ENCODE measurements around the gene CTSD. TPM values are rescaled to one million over a fixed set of nuclear protein-coding genes. Genes with fewer than 3 reads are reported as not detected.

CTSD gene
- total and polyA plus RNA-seq, 4 donors, result 310 to 814 (median 553) TPM

DNA sequence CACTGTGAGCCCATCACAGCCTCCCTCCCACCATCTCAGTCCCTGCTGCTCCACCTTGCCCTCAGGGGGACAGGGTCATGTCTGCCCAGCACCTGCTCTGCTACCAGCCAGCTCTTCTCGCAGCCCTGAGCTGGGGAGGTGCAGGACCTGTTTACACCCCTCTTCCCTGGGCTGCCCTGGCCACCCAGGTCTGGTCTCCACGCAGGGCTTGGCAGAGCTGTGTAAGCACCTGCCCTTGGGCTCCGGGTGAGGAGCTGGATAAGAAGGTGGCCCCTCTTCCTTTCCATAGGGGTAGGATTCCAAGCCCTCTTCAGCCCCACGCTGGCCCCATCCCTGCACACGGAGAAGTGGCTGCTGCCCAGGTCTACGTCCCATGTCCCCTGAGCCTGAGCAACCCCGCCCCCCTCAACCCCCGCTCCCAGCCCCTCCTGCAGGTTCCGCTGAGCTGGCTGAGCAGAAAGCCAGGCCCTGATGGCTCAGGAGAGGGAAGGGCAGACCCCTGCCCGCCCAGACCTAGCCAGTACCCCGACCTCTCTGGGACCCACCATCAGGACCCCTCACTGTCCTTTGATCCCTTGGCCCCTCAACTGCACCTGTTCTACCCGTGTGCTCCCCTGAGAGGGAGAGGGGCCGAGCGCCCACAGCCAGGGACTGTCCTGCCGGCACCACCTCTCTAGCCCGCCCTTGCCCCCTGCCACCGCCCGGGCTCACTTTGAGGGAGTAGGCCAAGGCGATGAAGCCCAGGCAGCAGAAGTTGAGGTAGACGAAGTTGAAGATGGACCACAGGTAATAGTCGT, 16.6 kb downstream of the CTSD start:
- peak overlapping the region in 1 of 2 donors; percentile 40 for H3K27ac ChIP-seq (ENCODE audit: low read depth in 1 of 2, low read length in 2 of 2)

DNA sequence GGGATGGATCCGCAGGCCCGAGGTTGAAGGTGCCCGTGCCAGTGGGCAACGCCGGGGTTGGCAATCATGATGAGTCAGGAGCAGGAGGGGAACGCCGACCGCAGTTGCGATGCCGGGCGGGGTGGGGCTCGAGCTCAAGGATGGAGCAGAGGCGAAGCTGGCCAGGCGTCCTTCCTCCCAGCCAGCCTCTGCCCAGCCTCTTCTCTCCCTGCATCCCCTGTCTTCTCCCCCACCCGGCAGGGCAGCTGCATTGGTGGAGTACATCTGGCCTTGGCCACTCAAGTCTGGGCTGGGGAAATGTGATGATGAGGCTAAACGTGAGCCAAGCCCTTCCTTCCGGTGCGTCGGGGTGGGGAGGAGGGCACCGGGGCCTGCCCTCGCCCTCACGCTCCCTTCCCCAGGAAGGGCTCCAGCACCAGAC, 17.2 kb downstream of the CTSD start:
- Histone ChIP-seq H3K36me3 (ENCODE audit: control insufficient read depth in 4 of 4, insufficient read depth in 3 of 4, low read depth in 1 of 4, low read length in 3 of 4) (no peaks in the 10 kb centered on the region), H3K27ac (ENCODE audit: low read depth in 1 of 2, low read length in 2 of 2) (peak overlapping the region in 1 of 2 donors; percentile 3), H3K9me3 (ENCODE audit: control insufficient read depth in 4 of 4, low read length in 3 of 4) (no peaks in the 10 kb centered on the region), H3K4me1 (ENCODE audit: control insufficient read depth in 4 of 4, insufficient read depth in 4 of 4, low read length in 3 of 4) (peaks cover 0 to 32% (median 9%) of the 10 kb centered on the region in 4 donors), H3K4me3 (ENCODE audit: low read depth in 1 of 3, low read length in 3 of 3) (no peak overlapping the region), H3K9ac (ENCODE audit: low read depth in 1 of 2, low read length in 2 of 2) (no peak overlapping the region), H3K27me3 (ENCODE audit: control insufficient read depth in 4 of 4, insufficient read depth in 4 of 4, low read length in 3 of 4) (no peaks in the 10 kb centered on the region)
- TF ChIP-seq NR2F2 (IDR thresholded peaks at IDR 0.05) (peak; percentile 20), FOXA2 (IDR thresholded peaks at IDR 0.05) (no peak)
- DNase-seq (ENCODE audit: low spot score), result no peak
- WGBS, result 78% methylated on average over 22 of the region's 22 CpGs

More for the DNA sequence above, 16.6 kb downstream of the CTSD start:
- Histone ChIP-seq H3K27me3 (ENCODE audit: control insufficient read depth in 4 of 4, insufficient read depth in 4 of 4, low read length in 3 of 4) (no peaks in the 10 kb centered on the region), H3K9ac (ENCODE audit: low read depth in 1 of 2, low read length in 2 of 2) (no peak overlapping the region), H3K9me3 (ENCODE audit: control insufficient read depth in 4 of 4, low read length in 3 of 4) (no peaks in the 10 kb centered on the region), H3K36me3 (ENCODE audit: control insufficient read depth in 4 of 4, insufficient read depth in 3 of 4, low read depth in 1 of 4, low read length in 3 of 4) (peaks cover 0 to 2% (median 0%) of the 10 kb centered on the region in 4 donors), H3K4me1 (ENCODE audit: control insufficient read depth in 4 of 4, insufficient read depth in 4 of 4, low read length in 3 of 4) (peaks cover 0 to 32% (median 9%) of the 10 kb centered on the region in 4 donors), H3K4me3 (ENCODE audit: low read depth in 1 of 3, low read length in 3 of 3) (peak overlapping the region in 1 of 3 donors; percentile 44)
- 83% methylated on average over 21 of the region's 21 CpGs for WGBS
- no peak for DNase-seq (ENCODE audit: low spot score)
- TF ChIP-seq YY1 (IDR thresholded peaks at IDR 0.05) (no peak), RAD21 (IDR thresholded peaks at IDR 0.05) (no peak), EGR1 (IDR thresholded peaks at IDR 0.05; ENCODE audit: low read depth in 2 of 2) (no peak), JUND (IDR thresholded peaks at IDR 0.05) (no peak), FOXA1 (IDR thresholded peaks at IDR 0.05) (no peak)
- TF ChIP-seq, protein P1, sequence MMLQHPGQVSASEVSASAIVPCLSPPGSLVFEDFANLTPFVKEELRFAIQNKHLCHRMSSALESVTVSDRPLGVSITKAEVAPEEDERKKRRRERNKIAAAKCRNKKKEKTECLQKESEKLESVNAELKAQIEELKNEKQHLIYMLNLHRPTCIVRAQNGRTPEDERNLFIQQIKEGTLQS (IDR thresholded peaks at IDR 0.05), result no peak
- TF ChIP-seq, protein P2, sequence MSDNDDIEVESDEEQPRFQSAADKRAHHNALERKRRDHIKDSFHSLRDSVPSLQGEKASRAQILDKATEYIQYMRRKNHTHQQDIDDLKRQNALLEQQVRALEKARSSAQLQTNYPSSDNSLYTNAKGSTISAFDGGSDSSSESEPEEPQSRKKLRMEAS (IDR thresholded peaks at IDR 0.05), result no peak

DNA sequence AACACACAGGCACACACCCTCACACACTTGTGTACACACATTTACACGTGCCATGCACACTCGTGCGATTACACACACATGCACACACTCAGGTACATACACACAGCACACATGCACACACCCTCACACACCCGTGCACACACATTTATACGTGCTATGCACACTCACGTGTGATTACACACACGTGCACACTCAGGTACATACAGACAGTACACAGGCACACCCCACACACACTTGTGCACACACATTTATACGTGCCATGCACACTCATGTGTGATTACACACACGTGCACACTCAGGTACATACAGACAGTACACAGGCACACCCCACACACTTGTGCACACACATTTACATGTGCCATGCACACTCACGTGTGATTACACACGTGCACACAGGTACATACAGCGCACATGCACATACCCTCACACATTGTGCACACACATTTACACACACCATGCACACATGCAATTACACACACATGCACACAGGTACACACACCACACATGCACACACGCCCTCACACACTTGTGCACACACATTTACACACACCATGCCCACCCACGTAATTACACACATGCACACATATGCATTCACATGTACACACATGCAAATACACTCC, 17.9 kb downstream of the CTSD start:
- peaks cover 0 to 27% (median 9%) of the 10 kb centered on the region in 4 donors for H3K4me1 ChIP-seq (ENCODE audit: control insufficient read depth in 4 of 4, insufficient read depth in 4 of 4, low read length in 3 of 4)
- TF ChIP-seq RXRA (IDR thresholded peaks at IDR 0.05) (no peak), FOXA2 (IDR thresholded peaks at IDR 0.05) (no peak), HNF4G (IDR thresholded peaks at IDR 0.05) (no peak), JUND (IDR thresholded peaks at IDR 0.05) (no peak)
- TF ChIP-seq, protein P2 (IDR thresholded peaks at IDR 0.05), result no peak

More for the DNA sequence above, 17.9 kb downstream of the CTSD start:
- H3K27me3 ChIP-seq (ENCODE audit: control insufficient read depth in 4 of 4, insufficient read depth in 4 of 4, low read length in 3 of 4), result peaks cover 0 to 2% (median 0%) of the 10 kb centered on the region in 4 donors
- no peak overlapping the region for H3K4me3 ChIP-seq (ENCODE audit: low read depth in 1 of 3, low read length in 3 of 3)
- no peak overlapping the region for H3K27ac ChIP-seq (ENCODE audit: low read depth in 1 of 2, low read length in 2 of 2)
- no peak overlapping the region for H3K9ac ChIP-seq (ENCODE audit: low read depth in 1 of 2, low read length in 2 of 2)
- no peaks in the 10 kb centered on the region for H3K36me3 ChIP-seq (ENCODE audit: control insufficient read depth in 4 of 4, insufficient read depth in 3 of 4, low read depth in 1 of 4, low read length in 3 of 4)
- WGBS, result 84% methylated on average over 14 of the region's 14 CpGs
- DNase-seq (ENCODE audit: low spot score), result no peak
- H3K9me3 ChIP-seq (ENCODE audit: control insufficient read depth in 4 of 4, low read length in 3 of 4), result no peaks in the 10 kb centered on the region

Measured in liver (tissue), 9 donors.